GM21447 (cell line): ENCODE data around the gene GRID1.

Experiments
- ATAC-seq: cut with Tn5 transposase; IDR thresholded peaks from one replicate; pipeline ENCODE4 v1.9.1; 2021; ENCODE audit not compliant: unreplicated experiment

The GRID1 gene

DNA sequence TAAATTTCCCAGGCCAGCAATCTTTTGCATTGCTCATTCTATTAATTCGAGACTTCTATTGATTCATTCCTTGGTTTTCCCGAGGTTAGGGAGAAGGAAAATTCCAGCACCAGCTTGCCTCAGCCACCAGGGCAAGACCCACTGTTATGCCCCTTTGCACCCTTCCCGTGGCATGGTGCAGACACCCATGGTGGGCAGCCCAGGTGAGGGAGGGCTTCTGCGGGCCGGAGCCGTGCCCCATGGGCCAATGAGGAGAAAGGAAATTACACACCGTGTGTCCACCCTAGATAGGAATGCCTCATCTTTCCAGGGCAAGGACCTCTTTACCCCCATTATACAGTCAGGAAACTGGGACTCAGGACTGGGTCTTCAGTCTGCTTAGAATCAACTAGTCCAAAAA, 4.5 kb upstream of the GRID1 start:
- no peak for ATAC-seq

- no peak for ATAC-seq
These were observed 3.5 kb upstream of the GRID1 start for GRCh38 chr10:86370006-86370585.

DNA sequence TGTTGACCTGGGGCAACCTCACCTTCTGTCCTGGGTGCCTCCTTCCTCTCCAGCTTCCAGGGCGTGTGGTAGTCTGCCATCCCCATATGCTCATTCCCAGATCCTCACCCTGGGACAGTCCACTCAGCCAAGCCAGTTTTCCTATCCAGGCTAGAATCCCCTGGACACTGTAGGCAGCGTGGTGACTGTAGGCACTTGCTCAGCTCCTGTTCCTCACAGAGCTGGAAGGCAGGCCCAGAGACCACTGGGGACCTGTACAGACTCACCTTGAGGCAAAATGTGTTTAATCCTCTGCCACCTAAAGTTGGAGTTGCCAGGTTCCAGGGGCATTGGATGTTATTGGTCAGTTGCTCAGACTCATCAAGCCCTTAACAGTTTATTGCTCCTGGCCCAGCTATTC, 2.4 kb upstream of the GRID1 start:
- no peak for ATAC-seq

GRCh38 chr10:86368046-86368445, 1.5 kb upstream of the GRID1 start:
- ATAC-seq: no peak

DNA sequence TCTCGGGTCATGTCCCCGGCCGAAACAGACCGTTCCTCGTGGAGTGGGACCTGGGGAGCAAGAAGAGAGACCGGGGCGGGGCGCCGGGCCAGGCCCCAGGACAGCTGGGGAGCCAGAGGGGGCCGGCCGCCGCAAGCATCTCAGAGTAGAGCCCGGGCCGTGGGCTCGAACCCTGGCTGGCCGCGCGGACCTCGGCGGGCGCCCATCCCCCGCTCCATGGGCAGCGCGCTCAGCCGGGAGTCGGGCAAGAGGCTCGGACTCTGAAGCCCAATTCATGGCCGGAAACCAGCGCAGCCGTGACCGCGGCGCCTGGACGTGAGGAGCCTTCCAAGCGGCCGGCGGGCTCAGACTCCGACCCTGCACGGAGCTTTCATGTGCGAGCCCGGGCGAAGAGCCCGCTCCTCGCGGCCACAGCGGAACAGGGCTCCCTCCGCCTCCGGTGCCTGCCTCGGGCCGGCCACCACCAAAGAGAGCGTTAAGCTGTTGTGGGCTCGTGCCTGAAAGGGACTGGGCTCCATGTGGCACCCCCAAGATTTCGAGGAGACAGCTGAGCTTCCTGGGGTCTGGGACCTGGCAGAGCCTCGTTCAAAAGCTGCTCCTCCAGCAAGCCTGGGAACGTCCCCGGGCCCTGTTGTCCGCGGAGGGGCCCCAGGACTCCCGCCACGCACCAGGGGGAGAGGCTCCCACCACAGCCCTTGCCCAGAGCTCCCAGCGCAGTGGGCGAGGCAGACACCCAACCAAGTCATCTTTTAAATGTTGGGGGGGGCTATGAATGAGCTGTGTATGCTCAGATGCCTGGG, 757 bp upstream of the GRID1 start:
- ATAC-seq: no peak

GRCh38 chr10:86366902-86367151, 232 bp upstream of the GRID1 start:
- no peak for ATAC-seq

GRCh38 chr10:86365346-86366032, 1.1 kb downstream of the GRID1 start:
- no peak for ATAC-seq

- ATAC-seq: no peak
These were observed 1.9 kb downstream of the GRID1 start for GRCh38 chr10:86364491-86365345.

GRCh38 chr10:86363833-86364490, 2.6 kb downstream of the GRID1 start:
- ATAC-seq: no peak

- no peak for ATAC-seq
These were observed 3.3 kb downstream of the GRID1 start for GRCh38 chr10:86363184-86363832.

DNA sequence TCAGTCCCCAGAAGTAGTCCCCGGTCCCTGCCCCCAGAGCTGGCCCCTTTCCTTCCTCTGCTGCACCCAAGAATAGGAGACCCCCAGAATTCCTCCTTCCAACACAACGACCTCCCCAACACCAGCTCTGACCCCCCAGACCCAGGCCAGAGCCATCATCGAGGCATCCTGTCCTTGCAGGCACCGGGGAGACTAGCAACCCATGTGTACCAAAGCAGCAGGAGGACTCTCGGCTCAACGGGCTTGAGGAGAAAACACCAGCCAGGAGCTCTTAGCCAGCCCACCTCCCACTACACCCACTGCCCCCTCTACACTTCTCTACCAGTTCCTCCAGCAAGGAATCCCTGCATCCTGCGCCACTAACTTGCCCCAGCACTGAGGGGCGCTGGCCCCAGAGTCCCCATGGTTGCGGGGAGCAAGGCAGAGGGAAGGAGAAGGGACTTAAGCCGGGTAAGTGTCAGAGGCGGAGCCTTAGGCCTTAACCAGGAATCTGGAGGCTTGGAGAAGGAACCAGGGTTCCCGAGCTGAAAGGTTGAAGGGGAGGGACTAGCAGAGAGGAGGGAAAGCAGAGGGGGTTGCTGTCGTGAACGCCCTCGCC, 3.9 kb downstream of the GRID1 start:
- ATAC-seq: no peak

GRCh38 chr10:86362129-86362527, 4.5 kb downstream of the GRID1 start:
- ATAC-seq: no peak

DNA sequence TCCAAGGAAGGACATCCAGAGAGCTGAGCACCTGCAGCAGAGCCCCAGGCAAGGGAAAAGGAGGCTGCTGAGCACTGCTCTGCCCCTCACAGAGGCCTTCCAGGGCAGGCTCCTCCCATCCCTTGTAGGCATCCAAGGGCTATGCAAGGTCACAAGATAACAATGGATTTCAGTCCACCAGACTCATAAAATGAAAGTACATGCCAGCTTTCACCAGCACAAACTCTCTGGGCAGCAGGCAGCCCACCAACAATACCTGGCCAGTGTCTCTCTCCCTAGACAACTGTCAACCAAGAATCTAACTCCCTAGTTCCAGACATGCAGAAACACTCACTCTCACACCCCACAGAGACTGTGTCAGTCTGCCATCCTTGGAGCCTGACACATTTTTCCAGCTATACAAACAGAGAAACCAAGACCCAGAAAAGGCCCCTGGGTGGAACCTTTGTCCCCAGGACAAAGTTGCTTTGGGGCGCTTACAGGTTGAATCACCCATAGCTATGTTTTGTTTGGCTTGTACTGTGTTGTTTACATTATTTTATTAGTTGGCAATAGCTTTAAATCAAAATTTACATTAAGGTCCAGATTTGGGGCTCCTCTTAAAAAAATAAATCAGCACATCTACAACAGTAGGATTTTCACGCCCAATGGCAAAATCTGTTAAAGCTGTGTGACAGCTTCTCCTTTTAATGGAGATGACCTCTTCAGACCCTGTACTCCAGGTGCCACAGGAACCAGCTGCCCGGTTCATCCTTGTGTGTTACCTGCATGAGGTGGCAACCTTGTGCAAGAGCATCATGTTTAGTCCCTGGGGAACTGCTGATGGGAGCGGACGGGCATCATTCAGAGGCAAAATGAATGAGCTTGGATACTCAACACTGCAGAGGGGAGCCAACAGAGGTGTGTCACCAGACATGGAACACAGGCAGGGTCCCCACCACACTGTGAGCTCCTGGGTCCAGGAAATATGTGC, 5.2 kb downstream of the GRID1 start:
- ATAC-seq: no peak

GRCh38 chr10:86360657-86361056, 5.9 kb downstream of the GRID1 start:
- ATAC-seq: no peak

DNA sequence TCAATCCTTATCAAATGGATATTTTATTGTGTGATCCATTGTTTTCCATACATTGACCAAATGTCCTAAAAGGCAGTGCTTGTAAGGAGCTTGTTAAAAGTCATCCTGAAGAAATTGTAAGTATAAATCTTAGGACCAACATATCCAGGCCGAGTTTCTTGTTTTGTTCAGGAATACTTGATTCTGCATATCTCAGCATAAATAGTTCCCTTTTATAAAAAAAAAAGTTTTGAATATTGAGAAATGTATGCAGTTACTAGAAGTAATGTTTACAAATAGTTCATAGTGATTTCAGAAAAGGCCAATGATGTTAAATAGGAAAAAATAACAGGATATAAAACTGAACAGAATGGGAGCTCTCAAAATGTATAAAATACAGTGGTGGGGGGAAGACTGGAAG, 6.6 kb downstream of the GRID1 start:
- ATAC-seq: no peak

DNA sequence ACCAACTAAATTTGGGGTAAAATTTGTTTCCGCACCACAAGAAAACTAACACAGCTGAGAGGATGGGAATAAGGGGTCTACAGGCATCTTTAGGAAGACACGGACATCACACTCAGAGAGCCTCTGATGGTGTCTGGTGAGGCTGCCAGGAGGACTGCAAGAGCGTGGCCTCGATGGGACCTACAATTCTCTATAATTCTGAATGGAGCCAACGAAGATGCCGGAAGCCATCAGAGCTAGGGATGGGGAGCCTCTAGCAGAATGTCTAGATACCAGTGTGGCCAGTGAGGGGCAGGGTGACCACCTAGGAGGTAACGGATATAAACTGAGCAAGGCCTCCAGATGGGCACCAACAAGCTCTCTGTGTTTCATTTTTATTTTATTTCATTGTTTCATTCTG, 7.5 kb downstream of the GRID1 start:
- ATAC-seq: no peak

DNA sequence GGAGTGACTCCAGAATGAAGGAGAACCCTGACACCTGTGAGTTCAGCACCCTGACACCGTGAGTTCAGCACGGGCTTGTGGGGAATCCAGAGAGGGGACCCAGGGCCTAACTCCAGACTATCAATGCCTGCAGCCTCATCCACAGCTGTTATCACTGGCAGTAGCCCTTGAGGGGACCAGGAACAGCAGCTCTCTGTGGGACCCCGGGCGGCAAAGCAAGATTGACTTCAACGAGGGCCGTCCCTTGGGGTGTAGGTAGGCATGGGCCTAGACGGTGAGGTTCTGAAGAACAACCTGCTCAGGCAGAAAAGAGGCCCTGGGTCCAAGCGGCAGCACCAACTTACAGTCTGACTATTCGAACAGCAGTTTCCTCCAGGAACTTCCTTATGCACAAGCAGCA, 8.9 kb downstream of the GRID1 start:
- ATAC-seq: no peak

DNA sequence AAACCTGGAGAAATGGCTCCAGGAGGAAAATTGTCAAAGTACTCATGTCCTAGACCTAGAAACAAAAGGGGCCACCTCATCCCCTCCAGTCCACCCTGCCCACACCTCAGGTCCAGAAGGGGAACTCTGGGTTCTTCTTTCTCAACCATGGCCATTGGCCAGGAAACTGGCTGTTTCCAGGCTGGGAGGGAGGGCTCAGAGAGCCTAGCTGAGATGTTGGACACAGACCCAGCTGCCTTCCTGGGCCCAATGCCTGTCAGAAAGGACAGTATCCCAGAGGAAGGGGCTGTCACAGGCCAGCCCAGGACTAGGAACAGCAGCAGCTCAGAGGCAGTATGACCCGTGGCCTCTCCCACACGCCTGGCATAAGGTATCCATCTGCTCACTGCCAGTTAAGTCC, 9.6 kb downstream of the GRID1 start:
- no peak for ATAC-seq

- ATAC-seq: no peak
These were observed 10.3 kb downstream of the GRID1 start for GRCh38 chr10:86356296-86356695.
